ENCODE results near the gene MYCBP. TPM values are rescaled to one million over a fixed set of nuclear protein-coding genes. Genes with fewer than 3 reads are reported as not detected.

Gene MYCBP
- total and polyA plus RNA-seq, 4 donors = 7.8 to 21.2 (median 10.3) TPM

GRCh38 chr1:38859561-38860453, 13.3 kb downstream of the MYCBP start, which contains the start of gene RRAGC:
Gene RRAGC, minus strand, starts transcription at chr1:38859772. Its CDS starts 126 bp downstream, at chr1:38859646.
- DNase-seq (ENCODE audit: low spot score) = peak; percentile 98
- H3K27ac ChIP-seq (ENCODE audit: low read depth in 1 of 2, low read length in 2 of 2) = peak within 1 kb of the TSS; percentile 63 to 76
- TF ChIP-seq SP1 (IDR thresholded peaks at IDR 0.05) = peak; percentile 59
- TF ChIP-seq JUND (IDR thresholded peaks at IDR 0.05) = no peak
- no peak for TF ChIP-seq MAX (IDR thresholded peaks at IDR 0.05)
- no peak for TF ChIP-seq FOXA2 (IDR thresholded peaks at IDR 0.05)
- no peak for TF ChIP-seq ATF3 (IDR thresholded peaks at IDR 0.05)
- peak; percentile 39 for TF ChIP-seq YY1 (IDR thresholded peaks at IDR 0.05)
- no peak for TF ChIP-seq HNF4G (IDR thresholded peaks at IDR 0.05)
- TF ChIP-seq NR2F2 (IDR thresholded peaks at IDR 0.05) = no peak
- peak in 1 of 2 donors; percentile 64 for TF ChIP-seq EGR1 (IDR thresholded peaks at IDR 0.05; ENCODE audit: low read depth in 2 of 2)
- TF ChIP-seq TAF1 (conservative IDR thresholded peaks at IDR 0.05) = no peak
- TF ChIP-seq, protein P1, sequence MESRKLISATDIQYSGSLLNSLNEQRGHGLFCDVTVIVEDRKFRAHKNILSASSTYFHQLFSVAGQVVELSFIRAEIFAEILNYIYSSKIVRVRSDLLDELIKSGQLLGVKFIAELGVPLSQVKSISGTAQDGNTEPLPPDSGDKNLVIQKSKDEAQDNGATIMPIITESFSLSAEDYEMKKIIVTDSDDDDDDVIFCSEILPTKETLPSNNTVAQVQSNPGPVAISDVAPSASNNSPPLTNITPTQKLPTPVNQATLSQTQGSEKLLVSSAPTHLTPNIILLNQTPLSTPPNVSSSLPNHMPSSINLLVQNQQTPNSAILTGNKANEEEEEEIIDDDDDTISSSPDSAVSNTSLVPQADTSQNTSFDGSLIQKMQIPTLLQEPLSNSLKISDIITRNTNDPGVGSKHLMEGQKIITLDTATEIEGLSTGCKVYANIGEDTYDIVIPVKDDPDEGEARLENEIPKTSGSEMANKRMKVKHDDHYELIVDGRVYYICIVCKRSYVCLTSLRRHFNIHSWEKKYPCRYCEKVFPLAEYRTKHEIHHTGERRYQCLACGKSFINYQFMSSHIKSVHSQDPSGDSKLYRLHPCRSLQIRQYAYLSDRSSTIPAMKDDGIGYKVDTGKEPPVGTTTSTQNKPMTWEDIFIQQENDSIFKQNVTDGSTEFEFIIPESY (IDR thresholded peaks at IDR 0.05) = no peak
- TF ChIP-seq FOXA1 (IDR thresholded peaks at IDR 0.05) = no peak
- peak in 1 of 2 donors; percentile 75 for TF ChIP-seq GABPA (IDR thresholded peaks at IDR 0.05 in 1 of 2, conservative IDR thresholded peaks at IDR 0.05 in 1 of 2)
- TF ChIP-seq RXRA (IDR thresholded peaks at IDR 0.05) = no peak
- no peak for TF ChIP-seq REST (IDR thresholded peaks at IDR 0.05)
- no peak for TF ChIP-seq CTCF (IDR thresholded peaks at IDR 0.05; ENCODE audit: low read depth, low read length, missing input control)
- peak; percentile 25 to 28 for TF ChIP-seq RAD21 (IDR thresholded peaks at IDR 0.05)
- no peak for TF ChIP-seq HNF4A (conservative IDR thresholded peaks at IDR 0.05)
- H3K4me3 ChIP-seq (ENCODE audit: low read depth in 1 of 3, low read length in 3 of 3) = peak within 1 kb of the TSS; percentile 83 to 97 (median 87)
- H3K4me1 ChIP-seq (ENCODE audit: control insufficient read depth in 4 of 4, insufficient read depth in 4 of 4, low read length in 3 of 4) = peaks cover 6 to 28% (median 18%) of the 10 kb centered on the region in 4 donors
- no peaks in the 10 kb centered on the region for H3K9me3 ChIP-seq (ENCODE audit: control insufficient read depth in 4 of 4, low read length in 3 of 4)
- WGBS = under 1% methylated on average over 70 of the region's 70 CpGs
- peak within 1 kb of the TSS; percentile 60 to 81 for H3K9ac ChIP-seq (ENCODE audit: low read depth in 1 of 2, low read length in 2 of 2)
- no peaks in the 10 kb centered on the region for H3K27me3 ChIP-seq (ENCODE audit: control insufficient read depth in 4 of 4, insufficient read depth in 4 of 4, low read length in 3 of 4)
- H3K36me3 ChIP-seq (ENCODE audit: control insufficient read depth in 4 of 4, insufficient read depth in 3 of 4, low read depth in 1 of 4, low read length in 3 of 4) = peaks cover 4 to 12% (median 8%) of the 10 kb centered on the region in 4 donors

Measured in liver (tissue), 9 donors.